ENCODE results near the gene APOL6. TPM values are rescaled to one million over a fixed set of nuclear protein-coding genes. Genes with fewer than 3 reads are reported as not detected.

Gene APOL6
- total RNA-seq, 2 experiments from 2014 or later, result 83.6 to 91.5 TPM

DNA sequence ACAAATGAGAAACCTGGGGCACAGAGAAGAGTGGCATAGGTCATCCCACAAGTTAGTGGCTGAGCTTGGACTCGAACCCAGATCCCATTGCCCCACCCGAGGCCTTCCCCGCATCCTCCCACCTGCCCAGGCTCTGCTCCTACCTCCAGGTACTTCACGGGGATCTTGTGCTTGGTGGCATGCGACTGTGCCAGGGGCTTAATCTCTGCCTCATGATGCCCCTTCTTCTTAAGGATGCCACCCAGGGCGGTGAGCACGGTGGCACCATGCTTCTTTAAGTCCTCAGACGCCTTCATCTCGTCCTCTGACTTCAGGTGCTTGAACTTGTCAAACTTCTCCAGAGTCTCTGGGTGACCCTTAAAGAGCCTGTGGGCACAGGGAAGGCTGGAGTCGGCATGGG is 37.5 kb upstream of the APOL6 start:
- peaks cover 12% of the 10 kb centered on the region for H3K4me1 Mint-ChIP-seq
- POLR2A ChIA-PET, result no interaction called here
- H3K27me3 Mint-ChIP-seq, result peaks cover 2% of the 10 kb centered on the region
- H3K27ac Mint-ChIP-seq, result no peak overlapping the region
- no peak overlapping the region for H3K4me3 Mint-ChIP-seq
- no peak for DNase-seq
- H3K36me3 Mint-ChIP-seq (ENCODE audit: low read depth), result no peaks in the 10 kb centered on the region
- CTCF ChIA-PET, result interaction anchor here (1.1 kb wide), 1 partner anchor 10 kb away, joined by 3 read pairs; no protein-coding TSS in a partner anchor
- no peaks in the 10 kb centered on the region for H3K9me3 Mint-ChIP-seq

DNA sequence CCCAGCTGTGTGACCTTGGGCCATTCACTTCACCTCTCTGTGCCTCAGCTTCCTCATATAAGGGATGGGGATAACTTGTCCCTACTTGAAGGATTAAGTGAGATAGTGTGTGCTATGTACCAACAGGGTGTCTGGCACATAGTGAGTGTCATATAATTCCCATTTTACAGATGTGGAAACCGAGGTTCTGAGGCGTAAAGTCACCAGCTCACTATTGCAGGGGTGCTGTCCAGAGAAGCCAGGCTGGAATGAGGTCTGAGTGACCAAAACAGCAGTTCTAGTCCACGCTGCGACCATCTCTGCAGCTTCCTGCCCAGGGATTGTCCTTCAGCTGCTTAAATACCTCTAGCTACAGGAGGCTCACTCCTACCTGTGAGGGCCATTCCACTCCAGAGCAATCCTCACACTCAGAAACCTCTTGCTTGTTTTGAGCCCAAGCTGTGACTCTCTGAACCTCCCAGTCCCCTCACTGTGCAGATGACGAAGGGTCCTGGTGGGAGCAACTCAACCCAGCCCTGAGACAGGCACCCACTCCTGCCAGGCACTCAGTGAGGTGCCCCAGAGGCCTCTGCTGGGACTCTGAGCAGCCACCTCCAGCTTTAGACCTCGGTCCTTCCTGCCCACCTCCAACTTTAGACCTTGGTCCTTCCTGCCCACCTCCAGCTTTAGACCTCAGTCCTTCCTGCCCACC is 36.9 kb upstream of the APOL6 start:
- Mint-ChIP-seq H3K27me3 (no peaks in the 10 kb centered on the region), H3K9me3 (no peaks in the 10 kb centered on the region), H3K4me3 (no peak overlapping the region), H3K36me3 (ENCODE audit: low read depth) (no peaks in the 10 kb centered on the region), H3K4me1 (peaks cover 19% of the 10 kb centered on the region), H3K27ac (no peak overlapping the region)
- DNase-seq, result no peak
- ChIA-PET CTCF (interaction anchor here (0.6 to 1.7 kb wide), 5 partner anchors 9 to 274 kb away, joined by 3 to 5 read pairs (median 4); no protein-coding TSS in a partner anchor), POLR2A (interaction anchor here (0.7 kb wide), 1 partner anchor 323 kb away, joined by 3 read pairs; no protein-coding TSS in a partner anchor)

- CTCF ChIA-PET, result interaction anchor here (0.6 to 1.7 kb wide), 5 partner anchors 9 to 275 kb away, joined by 3 to 5 read pairs (median 4); no protein-coding TSS in a partner anchor
- no peaks in the 10 kb centered on the region for H3K9me3 Mint-ChIP-seq
- H3K36me3 Mint-ChIP-seq (ENCODE audit: low read depth), result no peaks in the 10 kb centered on the region
- peaks cover 25% of the 10 kb centered on the region for H3K4me1 Mint-ChIP-seq
- no peak for DNase-seq
- H3K27me3 Mint-ChIP-seq, result no peaks in the 10 kb centered on the region
- H3K27ac Mint-ChIP-seq, result no peak overlapping the region
- H3K4me3 Mint-ChIP-seq, result no peak overlapping the region
- POLR2A ChIA-PET, result interaction anchor here (0.7 kb wide), 1 partner anchor 322 kb away, joined by 3 read pairs; no protein-coding TSS in a partner anchor
Measured at GRCh38 chr22:35611891-35612576, 36.2 kb upstream of the APOL6 start.

- Mint-ChIP-seq H3K27me3 (no peaks in the 10 kb centered on the region), H3K9me3 (no peaks in the 10 kb centered on the region), H3K27ac (no peak overlapping the region), H3K36me3 (ENCODE audit: low read depth) (no peaks in the 10 kb centered on the region), H3K4me3 (no peak overlapping the region), H3K4me1 (peaks cover 25% of the 10 kb centered on the region)
- no peak for DNase-seq
- ChIA-PET CTCF (interaction anchor here (0.8 to 0.9 kb wide), 2 partner anchors 9 to 35 kb away, joined by 3 read pairs; partner anchors contain the start of gene APOL6), POLR2A (no interaction called here)
Measured at GRCh38 chr22:35612903-35613302, 35.3 kb upstream of the APOL6 start.

GRCh38 chr22:35614404-35614803 is 33.8 kb upstream of the APOL6 start:
- POLR2A ChIA-PET, result no interaction called here
- CTCF ChIA-PET, result interaction anchor here (1.1 kb wide), 1 partner anchor 23 kb away, joined by 3 read pairs; no protein-coding TSS in a partner anchor
- H3K36me3 Mint-ChIP-seq (ENCODE audit: low read depth), result no peaks in the 10 kb centered on the region
- no peak overlapping the region for H3K4me3 Mint-ChIP-seq
- no peaks in the 10 kb centered on the region for H3K27me3 Mint-ChIP-seq
- no peak for DNase-seq
- no peak overlapping the region for H3K27ac Mint-ChIP-seq
- no peaks in the 10 kb centered on the region for H3K9me3 Mint-ChIP-seq
- peaks cover 25% of the 10 kb centered on the region for H3K4me1 Mint-ChIP-seq

DNA sequence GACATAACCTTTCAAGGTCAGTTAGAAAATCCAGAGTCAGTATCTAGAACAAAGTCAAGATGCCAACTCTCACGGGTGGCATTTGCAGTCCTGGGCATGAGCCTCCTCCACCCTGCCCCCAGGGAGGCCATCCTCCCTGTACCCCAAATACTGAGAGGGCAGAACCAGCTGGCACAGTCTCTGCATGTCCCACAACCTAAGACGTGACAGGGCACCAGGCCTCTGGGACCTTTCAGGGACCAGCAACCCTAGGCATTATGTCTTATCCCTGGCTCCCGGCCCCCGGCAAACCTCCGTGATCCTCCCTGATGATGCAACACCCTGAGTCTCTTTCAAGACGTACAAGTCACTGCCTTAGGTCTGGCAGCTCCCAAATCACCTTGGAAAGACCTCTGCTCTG is 33.1 kb upstream of the APOL6 start:
- no peaks in the 10 kb centered on the region for H3K36me3 Mint-ChIP-seq (ENCODE audit: low read depth)
- ChIA-PET POLR2A (no interaction called here), CTCF (no interaction called here)
- no peaks in the 10 kb centered on the region for H3K27me3 Mint-ChIP-seq
- peaks cover 25% of the 10 kb centered on the region for H3K4me1 Mint-ChIP-seq
- H3K9me3 Mint-ChIP-seq, result no peaks in the 10 kb centered on the region
- no peak for DNase-seq
- no peak overlapping the region for H3K27ac Mint-ChIP-seq
- H3K4me3 Mint-ChIP-seq, result no peak overlapping the region

DNA sequence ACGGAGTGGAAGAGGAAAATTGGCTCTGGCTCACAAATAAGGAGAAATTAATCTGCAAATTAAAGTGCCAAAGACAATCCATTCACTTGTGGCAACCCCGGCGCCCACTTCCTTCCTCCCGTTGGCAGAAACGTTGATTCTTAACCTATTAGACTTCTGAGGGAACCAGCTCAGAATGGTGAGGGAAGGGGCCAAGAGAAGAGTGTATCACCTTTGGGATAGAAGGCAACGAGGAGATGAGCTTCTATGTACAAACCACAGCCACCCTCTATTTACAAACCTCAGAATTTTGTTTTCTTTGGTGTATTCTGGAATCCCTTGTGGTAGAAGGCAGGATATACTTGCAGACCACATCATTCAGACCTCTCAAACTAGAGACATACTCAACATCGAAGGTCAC is 32.2 kb upstream of the APOL6 start:
- H3K27me3 Mint-ChIP-seq, result no peaks in the 10 kb centered on the region
- peaks cover 25% of the 10 kb centered on the region for H3K4me1 Mint-ChIP-seq
- H3K4me3 Mint-ChIP-seq, result no peak overlapping the region
- H3K9me3 Mint-ChIP-seq, result no peaks in the 10 kb centered on the region
- no peak overlapping the region for H3K27ac Mint-ChIP-seq
- ChIA-PET CTCF (no interaction called here), POLR2A (no interaction called here)
- no peak for DNase-seq
- no peaks in the 10 kb centered on the region for H3K36me3 Mint-ChIP-seq (ENCODE audit: low read depth)

DNA sequence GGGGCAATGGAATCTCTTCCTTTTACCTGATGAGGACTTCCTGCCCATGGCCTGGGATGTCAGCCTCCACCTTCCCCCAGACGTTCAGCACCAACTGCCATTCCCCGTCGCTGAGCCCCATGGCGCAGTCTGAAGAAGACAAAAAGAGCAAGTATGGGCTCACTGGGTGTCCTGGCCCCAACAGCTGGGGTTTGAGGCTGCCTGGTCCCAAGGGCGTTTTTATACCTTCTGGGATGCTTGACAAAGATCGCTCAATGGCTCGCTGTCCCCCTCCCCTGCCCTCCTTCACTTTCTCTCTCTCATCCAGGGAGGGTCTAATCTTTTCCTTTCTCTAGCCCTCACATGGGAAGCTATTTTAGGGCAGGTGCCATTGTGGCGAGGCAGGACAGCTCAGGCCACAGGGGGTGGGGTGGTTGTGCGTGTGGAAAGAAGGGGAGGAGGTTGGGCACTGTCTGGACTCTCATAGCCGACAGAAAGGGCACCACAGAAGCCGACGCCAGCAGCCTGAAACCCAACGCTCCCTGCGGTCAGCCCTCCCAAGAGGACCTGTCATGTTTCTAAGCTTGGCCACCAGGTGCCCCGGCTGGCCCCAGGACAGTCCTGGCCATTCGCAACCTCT is 31.0 kb upstream of the APOL6 start, which contains the start of gene MB:
TSS of gene MB (minus strand) at position 193 of the 619 bp plus-strand sequence. CDS start at position 121, 72 bp downstream.
- Mint-ChIP-seq H3K9me3 (no peaks in the 10 kb centered on the region), H3K4me1 (peaks cover 17% of the 10 kb centered on the region), H3K27me3 (no peaks in the 10 kb centered on the region), H3K27ac (no peak within 1 kb of the TSS), H3K4me3 (no peak within 1 kb of the TSS), H3K36me3 (ENCODE audit: low read depth) (no peaks in the 10 kb centered on the region)
- POLR2A ChIA-PET, result no interaction called here
- CTCF ChIA-PET, result interaction anchor here (1.0 kb wide), 1 partner anchor 376 kb away, joined by 3 read pairs; no protein-coding TSS in a partner anchor
- no peak for DNase-seq

DNA sequence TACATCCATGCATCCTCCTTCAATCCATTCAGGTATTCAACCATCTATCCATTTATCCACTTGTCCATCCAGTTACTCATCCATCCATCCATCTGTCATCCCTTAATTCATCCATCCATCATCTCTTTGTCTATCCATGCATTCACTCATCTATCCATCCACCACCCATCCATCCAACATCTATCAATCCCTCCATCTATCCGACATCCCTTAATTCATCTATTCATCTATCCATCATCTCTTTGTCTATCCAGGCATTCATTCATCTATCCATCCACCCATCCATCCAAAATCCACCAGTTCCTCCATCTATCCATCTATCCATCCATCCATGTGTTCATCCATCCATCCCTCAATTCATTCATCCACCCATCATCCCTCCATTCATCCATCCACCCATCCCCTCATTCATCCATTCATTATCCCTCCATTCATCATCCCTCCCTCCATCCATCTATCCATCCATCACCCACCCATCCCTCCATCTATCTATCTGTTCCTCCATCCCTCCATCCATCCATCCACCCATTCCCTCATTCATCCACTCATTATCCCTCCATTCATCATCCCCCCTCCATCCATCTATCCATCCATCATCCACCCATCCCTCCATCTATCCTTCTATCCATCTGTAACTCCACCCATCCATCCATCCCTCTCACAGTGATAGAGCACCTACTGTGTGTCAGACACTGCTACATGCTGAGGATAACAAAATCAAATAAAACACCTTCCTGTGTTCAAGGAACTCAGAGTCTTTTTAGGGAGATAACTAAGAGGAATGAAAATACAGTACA is 29.6 kb upstream of the APOL6 start:
- Mint-ChIP-seq H3K27me3 (no peaks in the 10 kb centered on the region), H3K27ac (no peak overlapping the region), H3K4me1 (peaks cover 19% of the 10 kb centered on the region), H3K4me3 (no peak overlapping the region), H3K9me3 (no peaks in the 10 kb centered on the region), H3K36me3 (ENCODE audit: low read depth) (no peaks in the 10 kb centered on the region)
- ChIA-PET POLR2A (no interaction called here), CTCF (no interaction called here)
- DNase-seq, result no peak

GRCh38 chr22:35619336-35620094 is 28.7 kb upstream of the APOL6 start:
- no peaks in the 10 kb centered on the region for H3K9me3 Mint-ChIP-seq
- H3K36me3 Mint-ChIP-seq (ENCODE audit: low read depth), result no peaks in the 10 kb centered on the region
- CTCF ChIA-PET, result interaction anchor here (0.6 to 1.6 kb wide), 2 partner anchors 8 to 248 kb away, joined by 3 read pairs; no protein-coding TSS in a partner anchor
- no peaks in the 10 kb centered on the region for H3K27me3 Mint-ChIP-seq
- peaks cover 19% of the 10 kb centered on the region for H3K4me1 Mint-ChIP-seq
- no peak for DNase-seq
- H3K27ac Mint-ChIP-seq, result no peak overlapping the region
- H3K4me3 Mint-ChIP-seq, result no peak overlapping the region
- POLR2A ChIA-PET, result no interaction called here

- no peaks in the 10 kb centered on the region for H3K36me3 Mint-ChIP-seq (ENCODE audit: low read depth)
- DNase-seq, result no peak
- no peak overlapping the region for H3K27ac Mint-ChIP-seq
- CTCF ChIA-PET, result interaction anchor here (0.9 to 1.6 kb wide), 5 partner anchors 9 to 445 kb away, joined by 3 to 7 read pairs (median 4); no protein-coding TSS in a partner anchor
- no peaks in the 10 kb centered on the region for H3K9me3 Mint-ChIP-seq
- POLR2A ChIA-PET, result no interaction called here
- no peak overlapping the region for H3K4me3 Mint-ChIP-seq
- H3K4me1 Mint-ChIP-seq, result peaks cover 14% of the 10 kb centered on the region
- H3K27me3 Mint-ChIP-seq, result peaks cover 3% of the 10 kb centered on the region
Measured at GRCh38 chr22:35620624-35621251, 27.5 kb upstream of the APOL6 start.

Data from activated CD4-positive, alpha-beta T cell treated with anti-CD3 and anti-CD28 coated beads, Interleukin-2, amount 10 ng/mL, durations not matched to agents 7 days and 5 days (primary cell).